HEK293T (cell line): ENCODE data around the gene ANTXR1.

Source experiments
- BHLHE40 ChIP-seq: fragments of 450-650 bp; IDR thresholded peaks from 2 replicates; pipeline ENCODE4 v1.6.1; 2016; ENCODE audit warnings: mild to moderate bottlenecking, moderate library complexity, borderline replicate concordance
- CTBP1 ChIP-seq: fragments of 450-650 bp; IDR thresholded peaks from 2 replicates; pipeline ENCODE4 v1.6.1; 2016; ENCODE audit warnings: borderline replicate concordance
- ELF4 ChIP-seq: fragments of 450-650 bp; IDR thresholded peaks from 2 replicates; pipeline ENCODE4 v1.6.1; 2017; ENCODE audit warnings: antibody characterized with exemption
- FOXA1 ChIP-seq: fragments of 450-650 bp; IDR thresholded peaks from 2 replicates; pipeline ENCODE4 v1.6.1; 2016; ENCODE audit warnings: mild to moderate bottlenecking
- FOXK2 ChIP-seq: fragments of 450-650 bp; IDR thresholded peaks from 2 replicates; pipeline ENCODE4 v1.6.1; 2016; ENCODE audit warnings: mild to moderate bottlenecking
- NFRKB ChIP-seq: fragments of 450-650 bp; IDR thresholded peaks from 2 replicates; pipeline ENCODE4 v1.6.1; 2016; ENCODE audit warnings: mild to moderate bottlenecking, moderate library complexity
- PKNOX1 ChIP-seq: fragments of 450-650 bp; IDR thresholded peaks from 2 replicates; pipeline ENCODE4 v1.6.1; 2016
- SP1 ChIP-seq: fragments of 450-650 bp; IDR thresholded peaks from 2 replicates; pipeline ENCODE4 v1.6.1; 2017
- TARDBP ChIP-seq: fragments of 450-650 bp; IDR thresholded peaks from 2 replicates; pipeline ENCODE4 v1.6.1; 2016

GRCh38 chr2:69017835-69018234 is 4.9 kb downstream of the ANTXR1 start:
- no peak for TF ChIP-seq CTBP1
- TF ChIP-seq ELF4, result no peak
- no peak for TF ChIP-seq SP1
- TF ChIP-seq NFRKB, result no peak
- no peak for TF ChIP-seq TARDBP
- no peak for TF ChIP-seq BHLHE40
- TF ChIP-seq PKNOX1, result no peak
- no peak for TF ChIP-seq FOXK2
- TF ChIP-seq FOXA1, result no peak
